NCI-H2196 treated with DMSO at 0.1 percent for 48 hours (cell line): Measurements from ENCODE around the gene BPIFB3.
"Not testable (repeated sequence)": the region's sequence is repeated elsewhere in the genome, so short reads cannot be mapped to it uniquely, and the experiment has no call there.

ENCODE experiments used
- DNase-seq: peaks from one replicate; lab custom pipeline; 2025; ENCODE audit not compliant: unreplicated experiment; lab: John Stamatoyannopoulos, UW

BPIFB3 gene

GRCh38 chr20:33027769-33028751 lies 25.6 kb upstream of the BPIFB3 start:
- no peak for DNase-seq

- no peak for DNase-seq
Observed at GRCh38 chr20:33028875-33029274, 24.8 kb upstream of the BPIFB3 start.

GRCh38 chr20:33030076-33030475 lies 23.6 kb upstream of the BPIFB3 start:
- DNase-seq, result no peak

GRCh38 chr20:33030569-33030968 lies 23.1 kb upstream of the BPIFB3 start:
- no peak for DNase-seq

- DNase-seq, result no peak
Observed at GRCh38 chr20:33031531-33031930, 22.2 kb upstream of the BPIFB3 start, which contains the start of gene BPIFB6. Gene BPIFB6, plus strand, starts transcription at chr20:33031648. Its CDS starts 0 bp downstream, at chr20:33031648.

- no peak for DNase-seq
Observed at GRCh38 chr20:33032555-33032954, 21.1 kb upstream of the BPIFB3 start.

- DNase-seq, result no peak
Observed at GRCh38 chr20:33033381-33033780, 20.3 kb upstream of the BPIFB3 start.

- no peak for DNase-seq
Observed at GRCh38 chr20:33034115-33034514, 19.6 kb upstream of the BPIFB3 start.

GRCh38 chr20:33034901-33035492 lies 18.7 kb upstream of the BPIFB3 start:
- no peak for DNase-seq

GRCh38 chr20:33037456-33037855 lies 16.2 kb upstream of the BPIFB3 start:
- DNase-seq, result no peak

GRCh38 chr20:33038243-33038642 lies 15.5 kb upstream of the BPIFB3 start:
- DNase-seq, result no peak

GRCh38 chr20:33042430-33042829 lies 11.3 kb upstream of the BPIFB3 start:
- no peak for DNase-seq

- no peak for DNase-seq
Observed at GRCh38 chr20:33042983-33043730, 10.5 kb upstream of the BPIFB3 start.

- DNase-seq, result no peak
Observed at GRCh38 chr20:33043731-33044181, 9.9 kb upstream of the BPIFB3 start.

- not testable (repeated sequence) for DNase-seq
Observed at GRCh38 chr20:33045129-33045721, 8.5 kb upstream of the BPIFB3 start.

GRCh38 chr20:33046412-33046811 lies 7.3 kb upstream of the BPIFB3 start:
- DNase-seq, result no peak

GRCh38 chr20:33051333-33051732 lies 2.4 kb upstream of the BPIFB3 start:
- DNase-seq, result no peak

GRCh38 chr20:33054381-33054780 lies 678 bp downstream of the BPIFB3 start:
- no peak for DNase-seq

GRCh38 chr20:33054791-33055190 lies 1.1 kb downstream of the BPIFB3 start:
- DNase-seq, result no peak

GRCh38 chr20:33059136-33059535 lies 5.4 kb downstream of the BPIFB3 start:
- no peak for DNase-seq
